C4-2B (cell line): ENCODE measurements around the gene TFDP2.

Experiments
- CTCF ChIP-seq: fragments of 450-650 bp; conservative IDR thresholded peaks from 2 replicates; pipeline ENCODE4 v1.5.1; 2017; ENCODE audit warnings: mild to moderate bottlenecking
- ZFX ChIP-seq: fragments of 450-650 bp; IDR thresholded peaks from 2 replicates; pipeline ENCODE4 v1.6.1; 2017

- no peak for TF ChIP-seq CTCF
- no peak for TF ChIP-seq ZFX
Observed at GRCh38 chr3:142077859-142078500, 71.4 kb downstream of the TFDP2 start.
